Panc1 (cell line): Measurements from ENCODE around the gene LPP. TPM values are rescaled to one million over a fixed set of nuclear protein-coding genes. Genes with fewer than 3 reads are reported as not detected.

Source experiments
- ATAC-seq: fragments of 200-7000 bp; cut with Tn5 transposase; 2 replicates; pipeline ENCODE4 v1.9.1; 2020; ENCODE audit warnings: mild to moderate bottlenecking, moderate library complexity
- BruUV-seq: library from RNA; stranded (reverse); fragments of 400-500 nt; replicated peaks from 2 replicates; lab custom pipeline; 2021; lab: Mats Ljungman, UMichigan
- CTCF ChIA-PET: fragments of 300-600 bp; sonication (Branson Sonifier 250); formaldehyde crosslinking; loops from one replicate; lab custom pipeline; 2022; ENCODE audit warnings: antibody characterized with exemption; lab: Charles Lee
- POLR2A ChIA-PET: fragments of 300-600 bp; sonication (Branson Sonifier 250); formaldehyde crosslinking; loops from one replicate; lab custom pipeline; 2022; ENCODE audit warnings: antibody characterized with exemption; lab: Charles Lee
- DNase-seq: peaks from one replicate; pipeline ENCODE4 v3.0.0-alpha.2; 2010; ENCODE audit warnings: low read depth, low spot score
- H3K27ac ChIP-seq: 2 replicates; pipeline ENCODE4 v1.5.1; 2011; ENCODE audit warnings: mild to moderate bottlenecking, low read length, inconsistent platforms
- H3K27me3 ChIP-seq: fragments of 200-500 bp; sonication (Bioruptor generic); 2 replicates; pipeline ENCODE4 v1.6.0; 2014; ENCODE audit warnings: low read length, inconsistent platforms; ENCODE audit not compliant: control insufficient read depth, insufficient read depth
- H3K36me3 ChIP-seq: fragments of 200-500 bp; sonication (Bioruptor generic); 2 replicates; pipeline ENCODE4 v1.5.1; 2014; ENCODE audit warnings: inconsistent platforms, mild to moderate bottlenecking, low read length, moderate library complexity; ENCODE audit not compliant: control insufficient read depth, insufficient read depth
- H3K4me1 ChIP-seq: 2 replicates; pipeline ENCODE4 v1.5.1; 2011; ENCODE audit warnings: inconsistent platforms, mild to moderate bottlenecking, low read length, moderate library complexity; ENCODE audit not compliant: control insufficient read depth, insufficient read depth
- H3K4me3 ChIP-seq, 2 experiments: 2 replicates each; pipeline ENCODE4 v1.5.1; 2011 to 2012; ENCODE audit warnings: low read depth in 2 of 2, low read length in 2 of 2, mild to moderate bottlenecking in 2 of 2, inconsistent platforms in 1 of 2, moderate library complexity in 1 of 2
- H3K9me3 ChIP-seq: fragments of 200-500 bp; sonication (Bioruptor generic); 2 replicates; pipeline ENCODE4 v1.5.1; 2014; ENCODE audit warnings: low read depth, mild to moderate bottlenecking, inconsistent platforms, low read length, moderate library complexity; ENCODE audit not compliant: control insufficient read depth, insufficient read depth
- CTCF ChIP-seq: fragments of 450-650 bp; IDR thresholded peaks from 2 replicates; pipeline ENCODE4 v1.5.1; 2017; ENCODE audit warnings: mild to moderate bottlenecking
- POLR2AphosphoS5 ChIP-seq: IDR thresholded peaks from 2 replicates; pipeline ENCODE4 v1.6.1; 2012; ENCODE audit warnings: mild to moderate bottlenecking, low read depth, low read length, moderate library complexity
- REST ChIP-seq, 2 experiments: IDR thresholded peaks; 2 replicates each; pipeline ENCODE4 v1.6.1; 2011 to 2012; ENCODE audit warnings: low read depth in 2 of 2, control low read depth in 1 of 2, low read length in 1 of 2, mild to moderate bottlenecking in 1 of 2, moderate library complexity in 1 of 2; ENCODE audit not compliant: insufficient read depth in 1 of 2
- SIN3A ChIP-seq: IDR thresholded peaks from 2 replicates; pipeline ENCODE4 v1.6.1; 2012; ENCODE audit warnings: low read depth, mild to moderate bottlenecking, low read length, moderate library complexity, borderline replicate concordance; ENCODE audit not compliant: insufficient read depth
- TCF7L2 ChIP-seq: IDR thresholded peaks from 2 replicates; pipeline ENCODE4 v1.6.1; 2011; ENCODE audit warnings: mild to moderate bottlenecking, low read depth, low read length, inconsistent platforms
- in situ Hi-C: cut with HindIII; loops from 2 replicates; pipeline ENCODE4 v1.10.0; 2016; ENCODE audit warnings: low sequenced_read_pairs, low pct_unique_long_range_greater_than_20kb
- intact Hi-C: fragments of 100-400 bp; cut with micrococcal nuclease; formaldehyde crosslinking; loops from one replicate; pipeline ENCODE4 v1.10.0; 2022; ENCODE audit not compliant: unreplicated experiment
- total RNA-seq: library from RNA; stranded (reverse); gene quantifications from one replicate; pipeline ENCODE4 v1.2.1, GENCODE V29; 2021; ENCODE audit not compliant: unreplicated experiment

LPP gene
- total RNA-seq, 1 experiment from 2014 or later = 90.0 TPM

GRCh38 chr3:188323067-188323842 lies 169.3 kb downstream of the LPP start:
- ChIA-PET POLR2A (no interaction called here), CTCF (no interaction called here)
- TF ChIP-seq CTCF (no peak), SIN3A (no peak), REST (IDR thresholded peaks at IDR 0.05; ENCODE audit: insufficient read depth in 1 of 2, low read depth in 2 of 2, low read length in 1 of 2) (no peak), TCF7L2 (no peak), POLR2AphosphoS5 (no peak)
- no TSS peak for BruUV-seq
- no peaks in the 10 kb centered on the region for H3K9me3 ChIP-seq
- in situ Hi-C loops = no loop called here
- no peaks in the 10 kb centered on the region for H3K36me3 ChIP-seq
- H3K4me1 ChIP-seq = 0 out of 2 replicates have a peak, but pooled peaks cover 2% of the 10 kb centered on the region
- no peaks in the 10 kb centered on the region for H3K27me3 ChIP-seq
- ATAC-seq = no peak
- DNase-seq = no peak
- no peak overlapping the region for H3K27ac ChIP-seq
- intact Hi-C loops = no loop called here
- H3K4me3 ChIP-seq = no peak overlapping the region

GRCh38 chr3:188326111-188326510 lies 172.2 kb downstream of the LPP start:
- Histone ChIP-seq H3K27ac (no peak overlapping the region), H3K4me1 (0 out of 2 replicates have a peak, but pooled peaks cover 2% of the 10 kb centered on the region), H3K27me3 (no peaks in the 10 kb centered on the region), H3K36me3 (no peaks in the 10 kb centered on the region), H3K9me3 (no peaks in the 10 kb centered on the region), H3K4me3 (no peak overlapping the region)
- intact Hi-C loops (no loop called here), in situ Hi-C loops (no loop called here)
- DNase-seq = no peak
- TF ChIP-seq CTCF (no peak), TCF7L2 (no peak), SIN3A (no peak), POLR2AphosphoS5 (no peak), REST (IDR thresholded peaks at IDR 0.05; ENCODE audit: insufficient read depth in 1 of 2, low read depth in 2 of 2, low read length in 1 of 2) (no peak)
- ChIA-PET POLR2A (no interaction called here), CTCF (no interaction called here)
- no TSS peak for BruUV-seq
- no peak for ATAC-seq
